IMR-90 (cell line): ENCODE results near the gene MTG1. TPM values are rescaled to one million over a fixed set of nuclear protein-coding genes. Genes with fewer than 3 reads are reported as not detected.

Source experiments
- ATAC-seq: fragments of 200-7000 bp; cut with Tn5 transposase; 2 replicates; pipeline ENCODE4 v1.9.1; 2020; ENCODE audit warnings: low read depth, mild to moderate bottlenecking, moderate library complexity
- BruUV-seq: library from RNA; stranded (reverse); fragments of 400-500 nt; replicated peaks from 2 replicates; lab custom pipeline; 2021; lab: Mats Ljungman, UMichigan
- CTCF ChIA-PET: fragments of 300-600 bp; formaldehyde crosslinking; extraction: SDS; loops from one replicate; lab custom pipeline; 2021; ENCODE audit warnings: antibody characterized with exemption; lab: Yijun Ruan, JAX
- POLR2A ChIA-PET: fragments of 300-600 bp; sonication (Branson Sonifier 250); formaldehyde crosslinking; loops from one replicate; lab custom pipeline; 2022; ENCODE audit warnings: antibody characterized with exemption; ENCODE audit not compliant: unreplicated experiment; lab: Charles Lee
- DNase-seq: peaks from one replicate; pipeline ENCODE4 v3.0.0; 2013
- H2AFZ ChIP-seq: replicated peaks from 2 replicates; pipeline ENCODE3; 2013; ENCODE audit warnings: low read length, mild to moderate bottlenecking; ENCODE audit not compliant: poor library complexity
- H2AK5ac ChIP-seq: 2 replicates; pipeline ENCODE4 v1.6.1; 2013; ENCODE audit warnings: low read depth, low read length, inconsistent platforms
- H2AK9ac ChIP-seq: replicated peaks from 2 replicates; pipeline ENCODE3; 2013; ENCODE audit warnings: mild to moderate bottlenecking, low read depth, low read length, moderate library complexity; ENCODE audit not compliant: poor library complexity
- H2BK120ac ChIP-seq: 2 replicates; pipeline ENCODE4 v1.6.1; 2013; ENCODE audit warnings: low read depth, low read length, inconsistent platforms
- H2BK15ac ChIP-seq: 3 replicates; pipeline ENCODE4 v1.6.1; 2013; ENCODE audit warnings: low read depth, low read length, inconsistent platforms
- H2BK20ac ChIP-seq: 2 replicates; pipeline ENCODE4 v1.6.1; 2013; ENCODE audit warnings: low read depth, mild to moderate bottlenecking, inconsistent platforms, low read length, moderate library complexity
- H2BK5ac ChIP-seq: 2 replicates; pipeline ENCODE4 v1.6.1; 2013; ENCODE audit warnings: mild to moderate bottlenecking, low read depth, low read length, inconsistent platforms; ENCODE audit not compliant: poor library complexity, severe bottlenecking
- H3K14ac ChIP-seq: replicated peaks from 2 replicates; pipeline ENCODE4 v1.6.1; 2013; ENCODE audit warnings: low read depth, low read length, inconsistent platforms
- H3K18ac ChIP-seq: 2 replicates; pipeline ENCODE4 v1.6.1; 2013; ENCODE audit warnings: low read depth, low read length, control low read depth
- H3K23ac ChIP-seq: 2 replicates; pipeline ENCODE4 v1.6.1; 2013; ENCODE audit warnings: low read depth, low read length, inconsistent platforms
- H3K27ac ChIP-seq: 2 replicates; pipeline ENCODE4 v1.5.1; 2013; ENCODE audit warnings: mild to moderate bottlenecking, control low read depth, low read length; ENCODE audit not compliant: insufficient read depth
- H3K27me3 ChIP-seq: 2 replicates; pipeline ENCODE4 v1.6.1; 2013; ENCODE audit warnings: low read length; ENCODE audit not compliant: control insufficient read depth, insufficient read depth
- H3K36me3 ChIP-seq: 2 replicates; pipeline ENCODE4 v1.6.1; 2013; ENCODE audit warnings: low read length, mixed read lengths; ENCODE audit not compliant: control insufficient read depth, insufficient read depth
- H3K4ac ChIP-seq: 2 replicates; pipeline ENCODE4 v1.6.1; 2013; ENCODE audit warnings: low read depth, low read length, inconsistent platforms
- H3K4me1 ChIP-seq: 2 replicates; pipeline ENCODE4 v1.6.1; 2013; ENCODE audit warnings: low read length, mixed read lengths; ENCODE audit not compliant: control insufficient read depth, insufficient read depth
- H3K4me2 ChIP-seq: 2 replicates; pipeline ENCODE4 v1.6.1; 2013; ENCODE audit warnings: low read depth, mild to moderate bottlenecking, control low read depth, low read length, moderate library complexity
- H3K4me3 ChIP-seq: 2 replicates; pipeline ENCODE4 v1.5.1; 2013; ENCODE audit warnings: low read depth, mild to moderate bottlenecking, control low read depth, low read length, moderate library complexity; ENCODE audit not compliant: insufficient read depth
- H3K56ac ChIP-seq: 2 replicates; pipeline ENCODE4 v1.6.1; 2013; ENCODE audit warnings: low read length, inconsistent platforms; ENCODE audit not compliant: insufficient read depth; ENCODE audit errors: extremely low read depth
- H3K79me1 ChIP-seq, 2 experiments: 2 replicates each; pipeline ENCODE4 v1.6.1; 2013; ENCODE audit warnings: low read length in 2 of 2, inconsistent platforms in 1 of 2, low read depth in 1 of 2
- H3K9ac ChIP-seq: 2 replicates; pipeline ENCODE4 v1.6.1; 2013; ENCODE audit warnings: low read depth, low read length, control low read depth
- H3K9me1 ChIP-seq: 2 replicates; pipeline ENCODE4 v1.6.1; 2013; ENCODE audit warnings: low read length, inconsistent platforms; ENCODE audit not compliant: insufficient read depth
- H3K9me3 ChIP-seq: 2 replicates; pipeline ENCODE4 v1.6.1; 2013; ENCODE audit warnings: low read length; ENCODE audit not compliant: control insufficient read depth, insufficient read depth
- H4K20me1 ChIP-seq: 2 replicates; pipeline ENCODE4 v1.6.1; 2013; ENCODE audit warnings: low read length, inconsistent platforms; ENCODE audit not compliant: insufficient read depth
- H4K5ac ChIP-seq: 2 replicates; pipeline ENCODE4 v1.6.1; 2013; ENCODE audit warnings: mild to moderate bottlenecking, low read depth, low read length, control low read depth
- H4K8ac ChIP-seq, 2 experiments: 2 replicates each; pipeline ENCODE4 v1.6.1; 2013; ENCODE audit warnings: low read depth in 2 of 2, low read length in 2 of 2, control low read depth in 1 of 2, inconsistent platforms in 1 of 2
- H4K91ac ChIP-seq: 2 replicates; pipeline ENCODE4 v1.6.1; 2013; ENCODE audit warnings: low read depth, low read length, inconsistent platforms; ENCODE audit not compliant: insufficient read depth
- BHLHE40 ChIP-seq: fragments of 150-350 bp; IDR thresholded peaks from 2 replicates; pipeline ENCODE4 v1.6.1; 2016; ENCODE audit warnings: mild to moderate bottlenecking, low read depth, low read length
- CEBPB ChIP-seq: IDR thresholded peaks from 2 replicates; pipeline ENCODE4 v1.6.1; 2012; ENCODE audit warnings: low read depth, low read length, improper control_type of control experiment
- ELK1 ChIP-seq: fragments of 150-350 bp; IDR thresholded peaks from 2 replicates; pipeline ENCODE4 v1.6.1; 2016; ENCODE audit warnings: low read depth, mild to moderate bottlenecking, low read length, moderate library complexity, borderline replicate concordance
- MAFK ChIP-seq: IDR thresholded peaks from 2 replicates; pipeline ENCODE4 v1.6.1; 2012; ENCODE audit warnings: low read depth, low read length, improper control_type of control experiment
- MAZ ChIP-seq: IDR thresholded peaks from 2 replicates; pipeline ENCODE4 v1.6.1; 2012; ENCODE audit warnings: low read depth, mild to moderate bottlenecking, low read length, improper control_type of control experiment, moderate library complexity, borderline replicate concordance
- MXI1 ChIP-seq: IDR thresholded peaks from 2 replicates; pipeline ENCODE4 v1.6.1; 2012; ENCODE audit warnings: low read depth, mild to moderate bottlenecking, low read length, moderate library complexity, borderline replicate concordance
- NFE2L2 ChIP-seq: fragments of 150-350 bp; IDR thresholded peaks from 2 replicates; pipeline ENCODE4 v1.6.1; 2016; ENCODE audit warnings: low read depth, mild to moderate bottlenecking, low read length
- POLR2A ChIP-seq: IDR thresholded peaks from 2 replicates; pipeline ENCODE4 v1.6.1; 2012; ENCODE audit warnings: mild to moderate bottlenecking, low read depth, low read length
- RAD21 ChIP-seq: IDR thresholded peaks from 2 replicates; pipeline ENCODE4 v1.6.1; 2012; ENCODE audit warnings: low read length, improper control_type of control experiment
- RCOR1 ChIP-seq: IDR thresholded peaks from 2 replicates; pipeline ENCODE4 v1.6.1; 2012; ENCODE audit warnings: mild to moderate bottlenecking, low read length, improper control_type of control experiment; ENCODE audit not compliant: insufficient replicate concordance
- RFX5 ChIP-seq: IDR thresholded peaks from 2 replicates; pipeline ENCODE4 v1.8.0; 2012; ENCODE audit warnings: low read depth, mild to moderate bottlenecking, low read length, moderate library complexity
- SMC3 ChIP-seq: fragments of 150-350 bp; IDR thresholded peaks from 2 replicates; pipeline ENCODE4 v1.6.1; 2016; ENCODE audit warnings: low read depth, mild to moderate bottlenecking, antibody characterized with exemption, low read length, moderate library complexity
- WGBS, 2 experiments: methylation state at CpG; one replicate each; pipeline versions ENCODE4 v1.1.5 to v1.1.7; 2013; ENCODE audit warnings: missing lambda C conversion rate in 2 of 2; ENCODE audit not compliant: insufficient read length in 1 of 2; ENCODE audit errors: extremely low coverage in 2 of 2; 5-methylcytosine and 5-hydroxymethylcytosine counted together
- dilution Hi-C: fragments of 300-500 bp; cut with HindIII; formaldehyde crosslinking; loops from one replicate; pipeline ENCODE4 v1.14.3; 2018; ENCODE audit warnings: low sequenced_read_pairs; ENCODE audit not compliant: unreplicated experiment
- in situ Hi-C: fragments of 300-500 bp; cut with MboI; formaldehyde crosslinking; loops from 3 replicates; pipeline ENCODE4 v1.14.3; 2019; ENCODE audit warnings: low sequenced_read_pairs, inconsistent platforms, mixed read lengths
- intact Hi-C: fragments of 100-400 bp; cut with micrococcal nuclease; formaldehyde crosslinking; loops from 2 replicates; pipeline ENCODE4 v1.10.0; 2022
- polyA plus RNA-seq, 3 experiments: library from polyadenylated mRNA; depleted of rRNA; stranded (reverse); fragments of >200 nt; gene quantifications; 2 replicates each; pipeline ENCODE4 v1.2.3, GENCODE V29; 2012; ENCODE audit warnings: low replicate concordance in 1 of 3
- total RNA-seq: library from RNA; depleted of rRNA; stranded (reverse); fragments of >200 nt; gene quantifications from 2 replicates; pipeline ENCODE4 v1.2.3, GENCODE V29; 2012
- TF ChIP-seq, protein P1 (sequence below): conservative IDR thresholded peaks from 2 replicates; pipeline ENCODE4 v1.5.1; 2012; ENCODE audit warnings: mild to moderate bottlenecking, low read depth, low read length, improper control_type of control experiment
- TF ChIP-seq, protein P2 (sequence below): fragments of 150-350 bp; IDR thresholded peaks from 2 replicates; pipeline ENCODE4 v1.6.1; 2017; ENCODE audit warnings: mild to moderate bottlenecking, antibody characterized with exemption, low read length, low read depth

MTG1 gene
- total and polyA plus RNA-seq, 2 of the 4 experiments (the other 2 are of a cell fraction): 38.5 to 64.8 TPM

DNA sequence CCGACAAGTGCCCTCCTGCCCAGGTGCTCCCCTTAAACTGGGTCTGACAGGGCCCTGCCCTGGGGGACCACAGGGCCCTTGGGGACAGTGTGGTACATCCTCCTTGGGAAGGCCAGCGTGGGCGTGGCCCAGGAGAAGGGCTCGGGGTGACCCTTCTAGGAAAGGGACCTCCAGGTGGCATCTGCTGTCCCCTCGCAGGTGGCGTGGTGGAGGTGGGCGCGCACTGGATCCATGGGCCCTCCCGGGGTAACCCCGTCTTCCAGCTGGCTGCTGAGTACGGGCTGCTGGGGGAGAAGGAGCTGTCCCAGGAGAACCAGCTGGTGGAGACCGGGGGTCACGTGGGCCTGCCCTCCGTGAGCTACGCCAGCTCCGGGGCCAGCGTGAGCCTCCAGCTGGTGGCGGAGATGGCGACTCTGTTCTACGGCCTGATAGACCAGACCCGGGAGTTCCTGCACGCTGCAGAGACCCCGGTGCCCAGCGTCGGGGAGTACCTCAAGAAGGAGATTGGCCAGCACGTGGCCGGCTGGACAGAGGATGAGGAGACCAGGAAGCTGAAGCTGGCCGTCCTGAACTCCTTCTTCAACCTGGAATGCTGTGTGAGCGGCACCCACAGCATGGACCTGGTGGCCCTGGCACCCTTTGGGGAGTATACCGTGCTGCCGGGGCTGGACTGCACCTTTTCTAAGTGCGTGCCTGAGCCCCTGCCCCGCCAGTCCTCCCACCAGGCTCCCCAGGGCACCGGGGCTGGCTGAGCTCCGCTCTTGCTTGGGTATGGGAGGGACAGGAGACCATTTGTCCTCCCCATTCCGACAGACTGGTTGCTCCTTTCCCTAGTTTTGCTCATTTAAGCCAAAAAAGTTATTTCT lies 13.9 kb upstream of the MTG1 start:
- WGBS, 2 experiments: 94% methylated on average over 17 of the region's 36 CpGs; no CpG with 5 or more reads in 1 of the 2 experiments
- peak overlapping the region; percentile 49 for H2AK5ac ChIP-seq
- no peak for TF ChIP-seq RCOR1
- no peak for TF ChIP-seq MXI1
- no peak for TF ChIP-seq SMC3
- TF ChIP-seq, protein P1, sequence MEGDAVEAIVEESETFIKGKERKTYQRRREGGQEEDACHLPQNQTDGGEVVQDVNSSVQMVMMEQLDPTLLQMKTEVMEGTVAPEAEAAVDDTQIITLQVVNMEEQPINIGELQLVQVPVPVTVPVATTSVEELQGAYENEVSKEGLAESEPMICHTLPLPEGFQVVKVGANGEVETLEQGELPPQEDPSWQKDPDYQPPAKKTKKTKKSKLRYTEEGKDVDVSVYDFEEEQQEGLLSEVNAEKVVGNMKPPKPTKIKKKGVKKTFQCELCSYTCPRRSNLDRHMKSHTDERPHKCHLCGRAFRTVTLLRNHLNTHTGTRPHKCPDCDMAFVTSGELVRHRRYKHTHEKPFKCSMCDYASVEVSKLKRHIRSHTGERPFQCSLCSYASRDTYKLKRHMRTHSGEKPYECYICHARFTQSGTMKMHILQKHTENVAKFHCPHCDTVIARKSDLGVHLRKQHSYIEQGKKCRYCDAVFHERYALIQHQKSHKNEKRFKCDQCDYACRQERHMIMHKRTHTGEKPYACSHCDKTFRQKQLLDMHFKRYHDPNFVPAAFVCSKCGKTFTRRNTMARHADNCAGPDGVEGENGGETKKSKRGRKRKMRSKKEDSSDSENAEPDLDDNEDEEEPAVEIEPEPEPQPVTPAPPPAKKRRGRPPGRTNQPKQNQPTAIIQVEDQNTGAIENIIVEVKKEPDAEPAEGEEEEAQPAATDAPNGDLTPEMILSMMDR: no peak
- no peak for TF ChIP-seq ELK1
- TF ChIP-seq CEBPB: no peak
- no peak for TF ChIP-seq POLR2A
- no peak for TF ChIP-seq BHLHE40
- TF ChIP-seq NFE2L2: no peak
- TF ChIP-seq, protein P2, sequence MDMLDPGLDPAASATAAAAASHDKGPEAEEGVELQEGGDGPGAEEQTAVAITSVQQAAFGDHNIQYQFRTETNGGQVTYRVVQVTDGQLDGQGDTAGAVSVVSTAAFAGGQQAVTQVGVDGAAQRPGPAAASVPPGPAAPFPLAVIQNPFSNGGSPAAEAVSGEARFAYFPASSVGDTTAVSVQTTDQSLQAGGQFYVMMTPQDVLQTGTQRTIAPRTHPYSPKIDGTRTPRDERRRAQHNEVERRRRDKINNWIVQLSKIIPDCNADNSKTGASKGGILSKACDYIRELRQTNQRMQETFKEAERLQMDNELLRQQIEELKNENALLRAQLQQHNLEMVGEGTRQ: no peak
- no peak for TF ChIP-seq MAFK
- no peak for TF ChIP-seq RAD21
- no peak for TF ChIP-seq RFX5
- no peak for TF ChIP-seq MAZ

More for the DNA sequence above, 13.9 kb upstream of the MTG1 start:
- peak overlapping the region; percentile 52 for H3K4me2 ChIP-seq
- H3K4me1 ChIP-seq: peaks cover 5% of the 10 kb centered on the region
- peak overlapping the region; percentile 86 for H2AK9ac ChIP-seq
- POLR2A ChIA-PET: no interaction called here
- no peak overlapping the region for H3K14ac ChIP-seq
- ATAC-seq (no peak), DNase-seq (no peak)
- dilution Hi-C loops (no loop called here), intact Hi-C loops (loop anchor here (10.0 kb wide), 1 partner anchor 55 kb away; no protein-coding TSS in a partner anchor), in situ Hi-C loops (no loop called here)
- H3K4ac ChIP-seq: no peak overlapping the region
- H2AFZ ChIP-seq: peak overlapping the region; percentile 96
- no peak overlapping the region for H3K56ac ChIP-seq
- no peak overlapping the region for H3K23ac ChIP-seq
- peak overlapping the region; percentile 93 for H3K4me3 ChIP-seq
- H3K18ac ChIP-seq: no peak overlapping the region
- H3K27me3 ChIP-seq: no peaks in the 10 kb centered on the region
- H2BK5ac ChIP-seq: no peak overlapping the region
- H4K8ac ChIP-seq: peak overlapping the region in 1 of 2 experiments; percentile 25; a peak in 1 of 4 replicates
- H3K36me3 ChIP-seq: peaks cover 5% of the 10 kb centered on the region
- CTCF ChIA-PET: no interaction called here
- no TSS peak for BruUV-seq
- H4K91ac ChIP-seq: no peak overlapping the region
- H3K9me3 ChIP-seq: no peaks in the 10 kb centered on the region
- no peak overlapping the region for H4K5ac ChIP-seq
- H2BK120ac ChIP-seq: no peak overlapping the region
- no peak overlapping the region for H2BK15ac ChIP-seq
- H2BK20ac ChIP-seq: no peak overlapping the region
- peak overlapping the region; percentile 1; the same call in 1 of the 2 replicates for H3K27ac ChIP-seq
- H4K20me1 ChIP-seq: no peaks in the 10 kb centered on the region
- H3K9ac ChIP-seq: peak overlapping the region; percentile 31; the same call in 1 of the 2 replicates
- H3K79me1 ChIP-seq: peaks cover 0 to 10% of the 10 kb centered on the region in 2 experiments; a peak in 3 of 4 replicates
- H3K9me1 ChIP-seq: peaks cover 8% of the 10 kb centered on the region; the same call in 1 of the 2 replicates
